Fibroblast of lung (primary cell): ENCODE results near the gene RGS18. TPM values are rescaled to one million over a fixed set of nuclear protein-coding genes. Genes with fewer than 3 reads are reported as not detected.
A peak's percentile ranks its signal among the peaks of the same experiment; 100 is the strongest.

Experiments used
- DNase-seq, 2 donors: peaks; one replicate each; pipeline versions ENCODE4 v3.0.0 to v3.0.0-alpha.2; 2010; ENCODE audit warnings: low read depth in 2 of 2
- H2AFZ ChIP-seq: 2 replicates; pipeline ENCODE4 v1.5.1; 2012; ENCODE audit warnings: low read length, control low read depth, inconsistent platforms
- H3K27ac ChIP-seq: 2 replicates; pipeline ENCODE4 v1.5.1; 2011; ENCODE audit warnings: low read length, control low read depth; ENCODE audit not compliant: insufficient read depth
- H3K27me3 ChIP-seq: 2 replicates; pipeline ENCODE4 v1.5.1; 2011; ENCODE audit warnings: mild to moderate bottlenecking, low read length; ENCODE audit not compliant: control insufficient read depth, insufficient read depth
- H3K36me3 ChIP-seq: 2 replicates; pipeline ENCODE4 v1.5.1; 2011; ENCODE audit warnings: low read length; ENCODE audit not compliant: control insufficient read depth, insufficient read depth
- H3K4me1 ChIP-seq: 2 replicates; pipeline ENCODE4 v1.5.1; 2011; ENCODE audit warnings: low read length; ENCODE audit not compliant: control insufficient read depth, insufficient read depth; ENCODE audit errors: extremely low read depth
- H3K4me2 ChIP-seq: 2 replicates; pipeline ENCODE4 v1.5.1; 2011; ENCODE audit warnings: low read length, control low read depth; ENCODE audit not compliant: insufficient read depth; ENCODE audit errors: extremely low read depth
- H3K4me3 ChIP-seq, 4 experiments: fragments of 200-600 bp in 1 of 4; sonication (generic) in 1 of 4; replicated peaks in 1 of 4; 2 replicates each; pipeline ENCODE4 v1.5.1; 2011 to 2016; ENCODE audit warnings: low read length in 4 of 4, low read depth in 3 of 4, mild to moderate bottlenecking in 3 of 4, control low read depth in 2 of 4, inconsistent platforms in 1 of 4, mixed read lengths in 1 of 4; ENCODE audit not compliant: insufficient read depth in 1 of 4; ENCODE audit errors: control extremely low read depth in 1 of 4
- H3K79me2 ChIP-seq: 2 replicates; pipeline ENCODE4 v1.5.1; 2012; ENCODE audit warnings: mild to moderate bottlenecking, low read length, inconsistent platforms; ENCODE audit not compliant: control insufficient read depth, insufficient read depth
- H3K9ac ChIP-seq: 2 replicates; pipeline ENCODE4 v1.5.1; 2011; ENCODE audit warnings: mild to moderate bottlenecking, low read length, control low read depth; ENCODE audit not compliant: insufficient read depth
- H3K9me3 ChIP-seq: 2 replicates; pipeline ENCODE4 v1.5.1; 2012; ENCODE audit warnings: low read depth, low read length; ENCODE audit not compliant: control insufficient read depth, insufficient read depth
- H4K20me1 ChIP-seq: 2 replicates; pipeline ENCODE4 v1.5.1; 2011; ENCODE audit warnings: low read length; ENCODE audit not compliant: control insufficient read depth, insufficient read depth; ENCODE audit errors: extremely low read depth
- CTCF ChIP-seq, 2 donors: IDR thresholded peaks in 1 of 2; conservative IDR thresholded peaks in 1 of 2; 1 replicate in 1 of 2; 2 replicates in 1 of 2; pipeline ENCODE4 v1.5.1; 2011 to 2012; ENCODE audit warnings: low read length in 2 of 2, control low read depth in 1 of 2, inconsistent platforms in 1 of 2, low read depth in 1 of 2, mild to moderate bottlenecking in 1 of 2
- EZH2 ChIP-seq: IDR thresholded peaks from 2 replicates; pipeline ENCODE4 v1.5.1; 2012; ENCODE audit warnings: low read length, control low read depth, mild to moderate bottlenecking; ENCODE audit errors: missing control alignments
- polyA plus RNA-seq, 2 donors: library from polyadenylated mRNA; depleted of rRNA in 1 of 2; stranded (reverse) in 1 of 2; unstranded in 1 of 2; fragments of >200 nt; gene quantifications; 2 replicates each; pipeline ENCODE4 v1.2.1, GENCODE V29; 2011 to 2012; ENCODE audit warnings: missing spikeins in 1 of 2
- total RNA-seq: library from RNA; depleted of rRNA; stranded (reverse); fragments of >200 nt; gene quantifications from 2 replicates; pipeline ENCODE4 v1.2.1, GENCODE V29; 2014

RGS18 gene
- total and polyA plus RNA-seq, 2 donors (not counting 1 experiment from before 2014, with no cell fraction given) = 0.17 TPM; not detected in 1

DNA sequence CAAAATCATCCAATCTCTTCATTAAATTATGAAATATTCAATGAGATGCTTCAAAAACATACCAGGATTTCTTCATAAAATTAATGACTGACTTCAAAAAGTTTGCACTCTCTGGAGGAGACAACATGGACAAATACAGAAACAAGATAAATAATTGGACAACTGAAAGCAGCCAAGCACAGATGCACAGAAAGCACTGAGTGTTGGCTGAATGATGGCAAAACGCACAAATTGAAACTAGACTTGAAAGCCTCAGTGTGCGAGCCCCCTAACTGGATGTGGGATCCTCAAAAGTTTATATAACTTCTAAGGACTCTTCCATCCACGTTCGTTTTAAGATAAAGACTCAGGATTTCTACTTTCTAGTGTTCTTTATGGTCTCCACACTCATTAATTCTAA lies 27.9 kb downstream of the RGS18 start:
- TF ChIP-seq CTCF (conservative IDR thresholded peaks at IDR 0.05 in 1 of 2, IDR thresholded peaks at IDR 0.05 in 1 of 2; ENCODE audit: low read depth in 1 of 2, low read length in 2 of 2) (no peak), EZH2 (no peak)
- Histone ChIP-seq H3K9ac (no peak overlapping the region), H4K20me1 (no peaks in the 10 kb centered on the region), H3K36me3 (no peaks in the 10 kb centered on the region), H3K4me3 (peak overlapping the region; percentile 6 to 59 (median 24)), H3K27me3 (no peaks in the 10 kb centered on the region), H3K27ac (no peak overlapping the region), H2AFZ (peak overlapping the region; percentile 39), H3K79me2 (no peaks in the 10 kb centered on the region), H3K4me1 (no peaks in the 10 kb centered on the region), H3K9me3 (no peaks in the 10 kb centered on the region), H3K4me2 (peak overlapping the region; percentile 59)
- DNase-seq = peak in 1 of 2 donors; percentile 40

DNA sequence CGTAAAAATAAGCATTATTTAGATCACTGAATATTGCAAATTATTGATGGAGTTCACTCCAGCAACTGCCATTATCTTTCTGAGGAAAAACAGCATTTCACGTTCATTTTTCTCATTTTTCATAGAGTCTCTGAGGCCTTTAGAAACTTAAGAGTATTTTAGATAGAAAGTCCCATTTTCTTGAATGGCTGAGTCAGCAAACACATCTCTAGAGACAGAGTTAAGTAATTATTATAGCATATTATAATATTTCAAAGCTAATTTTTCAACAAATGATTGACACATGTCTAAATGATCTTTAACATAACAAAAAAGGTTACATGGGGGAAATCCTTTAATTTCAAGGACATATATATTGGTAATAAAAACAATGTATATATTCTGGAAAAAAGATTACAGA lies 31.8 kb downstream of the RGS18 start:
- Histone ChIP-seq H3K27me3 (no peaks in the 10 kb centered on the region), H3K9me3 (no peaks in the 10 kb centered on the region), H4K20me1 (no peaks in the 10 kb centered on the region), H3K4me3 (no peak overlapping the region), H3K27ac (no peak overlapping the region), H2AFZ (no peak overlapping the region), H3K9ac (no peak overlapping the region), H3K4me2 (no peak overlapping the region), H3K79me2 (no peaks in the 10 kb centered on the region), H3K4me1 (no peaks in the 10 kb centered on the region), H3K36me3 (no peaks in the 10 kb centered on the region)
- no peak for TF ChIP-seq EZH2
- no peak for TF ChIP-seq CTCF (conservative IDR thresholded peaks at IDR 0.05 in 1 of 2, IDR thresholded peaks at IDR 0.05 in 1 of 2; ENCODE audit: low read depth in 1 of 2, low read length in 2 of 2)
- DNase-seq = no peak

DNA sequence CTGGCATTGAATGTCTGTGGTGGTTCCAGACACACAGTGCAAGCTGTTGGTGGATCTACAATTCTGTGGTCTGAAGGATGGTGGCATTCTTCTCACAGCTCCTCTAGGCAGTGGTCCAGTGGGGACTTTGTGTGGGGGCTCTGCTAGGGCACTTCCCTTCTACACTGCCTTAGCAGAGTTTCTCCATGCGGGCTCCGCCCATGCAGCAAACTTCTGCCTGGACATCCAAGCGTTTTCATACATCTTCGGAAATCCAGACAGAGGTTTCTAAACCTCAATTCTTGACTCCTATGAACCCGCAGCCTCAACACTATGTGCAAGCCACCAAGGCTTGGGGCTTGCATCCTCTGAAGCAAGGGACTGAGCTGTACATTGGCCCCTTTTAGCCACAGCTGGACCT lies 43.0 kb downstream of the RGS18 start:
- DNase-seq = no peak
- H4K20me1 ChIP-seq = no peaks in the 10 kb centered on the region
- H3K4me1 ChIP-seq = no peaks in the 10 kb centered on the region
- H3K27ac ChIP-seq = no peak overlapping the region
- no peak for TF ChIP-seq EZH2
- no peak for TF ChIP-seq CTCF (conservative IDR thresholded peaks at IDR 0.05 in 1 of 2, IDR thresholded peaks at IDR 0.05 in 1 of 2; ENCODE audit: low read depth in 1 of 2, low read length in 2 of 2)
- no peak overlapping the region for H3K9ac ChIP-seq
- no peaks in the 10 kb centered on the region for H3K36me3 ChIP-seq
- H3K9me3 ChIP-seq = no peaks in the 10 kb centered on the region
- no peak overlapping the region for H3K4me2 ChIP-seq
- no peaks in the 10 kb centered on the region for H3K79me2 ChIP-seq
- no peaks in the 10 kb centered on the region for H3K27me3 ChIP-seq
- H3K4me3 ChIP-seq = no peak overlapping the region
- no peak overlapping the region for H2AFZ ChIP-seq
